Osteocyte (in vitro differentiated cells): ENCODE measurements around the gene PHF21A. TPM values are rescaled to one million over a fixed set of nuclear protein-coding genes. Genes with fewer than 3 reads are reported as not detected.
"Not testable (repeated sequence)": the region's sequence is repeated elsewhere in the genome, so short reads cannot be mapped to it uniquely, and the experiment has no call there.

Experiments used
- DNase-seq: peaks from one replicate; pipeline ENCODE4 v3.0.0; 2021; ENCODE audit warnings: mixed read lengths; ENCODE audit not compliant: unreplicated experiment; ENCODE audit errors: extremely low spot score
- H3K27ac Mint-ChIP-seq: one replicate; pipeline ENCODE4 v1.8.0; 2021; ENCODE audit warnings: mild to moderate bottlenecking, mixed read lengths; ENCODE audit not compliant: unreplicated experiment
- H3K27me3 Mint-ChIP-seq: one replicate; pipeline ENCODE4 v1.8.0; 2021; ENCODE audit warnings: mixed read lengths; ENCODE audit not compliant: unreplicated experiment
- H3K36me3 Mint-ChIP-seq: one replicate; pipeline ENCODE4 v1.8.0; 2021; ENCODE audit warnings: mixed read lengths; ENCODE audit not compliant: unreplicated experiment
- H3K4me1 Mint-ChIP-seq: one replicate; pipeline ENCODE4 v1.8.0; 2021; ENCODE audit warnings: mixed read lengths; ENCODE audit not compliant: unreplicated experiment
- H3K4me3 Mint-ChIP-seq: one replicate; pipeline ENCODE4 v1.8.0; 2021; ENCODE audit warnings: mild to moderate bottlenecking, moderate library complexity, mixed read lengths; ENCODE audit not compliant: unreplicated experiment
- H3K9me3 Mint-ChIP-seq: one replicate; pipeline ENCODE4 v1.8.0; 2021; ENCODE audit warnings: mixed read lengths; ENCODE audit not compliant: unreplicated experiment
- total RNA-seq: library from RNA; stranded (reverse); gene quantifications from 2 replicates; pipeline ENCODE4 v1.2.1, GENCODE V29; 2021
- TF ChIP-seq, protein P1 (sequence below): fragments of 200-600 bp; sonication (generic); IDR thresholded peaks from 2 replicates; pipeline ENCODE4 v1.5.0; 2021; ENCODE audit warnings: antibody characterized with exemption, mild to moderate bottlenecking, moderate library complexity

Gene PHF21A
- total RNA-seq, 1 donor from 2014 or later = 40.8 TPM

DNA sequence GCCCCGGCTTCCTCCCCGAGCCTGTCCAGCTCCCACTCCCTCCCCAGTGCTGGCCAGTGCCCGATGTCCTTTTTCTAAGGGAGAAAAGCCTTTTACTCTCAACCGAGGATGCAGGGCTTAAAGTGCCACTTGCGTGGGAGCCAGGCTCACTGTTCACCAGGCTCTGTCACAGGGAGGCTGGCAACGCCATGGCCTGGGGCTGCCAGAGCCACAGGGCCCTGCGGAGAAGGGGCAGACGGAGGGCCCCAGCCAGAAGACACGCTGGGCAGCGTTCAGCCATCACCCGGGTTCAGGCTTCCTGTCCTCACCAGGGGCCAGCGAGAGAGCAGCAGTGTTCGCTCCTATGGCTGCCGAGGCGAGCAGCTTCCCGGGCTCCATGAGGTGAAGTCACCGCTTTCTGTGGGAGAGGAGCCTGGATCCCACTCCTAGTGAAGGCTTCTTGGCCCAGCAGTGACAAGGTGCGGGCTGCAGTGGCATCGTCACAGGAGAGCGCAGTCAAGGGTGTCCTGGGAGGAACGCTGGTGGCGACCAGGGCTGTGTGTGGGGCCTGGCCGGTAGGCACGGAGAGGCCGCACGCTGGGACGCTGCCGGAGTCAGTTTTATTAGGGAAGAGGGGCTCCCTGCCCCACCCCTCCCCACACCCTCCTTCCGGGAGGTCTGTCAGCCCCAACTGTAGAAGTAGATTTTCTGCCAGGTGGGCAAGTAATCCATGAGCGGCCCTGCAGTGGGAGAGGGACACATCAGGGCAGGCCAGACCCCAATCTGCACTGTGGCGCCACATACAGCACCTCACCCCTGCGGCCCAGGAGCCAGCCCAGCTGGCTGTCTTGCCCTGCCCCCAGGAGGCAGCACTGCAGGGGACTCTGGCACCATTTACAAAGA lies 211.4 kb downstream of the PHF21A start:
- H3K4me1 Mint-ChIP-seq = no peaks in the 10 kb centered on the region
- no peaks in the 10 kb centered on the region for H3K9me3 Mint-ChIP-seq
- H3K36me3 Mint-ChIP-seq = no peaks in the 10 kb centered on the region
- TF ChIP-seq, protein P1, sequence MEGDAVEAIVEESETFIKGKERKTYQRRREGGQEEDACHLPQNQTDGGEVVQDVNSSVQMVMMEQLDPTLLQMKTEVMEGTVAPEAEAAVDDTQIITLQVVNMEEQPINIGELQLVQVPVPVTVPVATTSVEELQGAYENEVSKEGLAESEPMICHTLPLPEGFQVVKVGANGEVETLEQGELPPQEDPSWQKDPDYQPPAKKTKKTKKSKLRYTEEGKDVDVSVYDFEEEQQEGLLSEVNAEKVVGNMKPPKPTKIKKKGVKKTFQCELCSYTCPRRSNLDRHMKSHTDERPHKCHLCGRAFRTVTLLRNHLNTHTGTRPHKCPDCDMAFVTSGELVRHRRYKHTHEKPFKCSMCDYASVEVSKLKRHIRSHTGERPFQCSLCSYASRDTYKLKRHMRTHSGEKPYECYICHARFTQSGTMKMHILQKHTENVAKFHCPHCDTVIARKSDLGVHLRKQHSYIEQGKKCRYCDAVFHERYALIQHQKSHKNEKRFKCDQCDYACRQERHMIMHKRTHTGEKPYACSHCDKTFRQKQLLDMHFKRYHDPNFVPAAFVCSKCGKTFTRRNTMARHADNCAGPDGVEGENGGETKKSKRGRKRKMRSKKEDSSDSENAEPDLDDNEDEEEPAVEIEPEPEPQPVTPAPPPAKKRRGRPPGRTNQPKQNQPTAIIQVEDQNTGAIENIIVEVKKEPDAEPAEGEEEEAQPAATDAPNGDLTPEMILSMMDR = no peak
- no peak overlapping the region for H3K27ac Mint-ChIP-seq
- no peak for DNase-seq
- H3K27me3 Mint-ChIP-seq = no peaks in the 10 kb centered on the region
- no peak overlapping the region for H3K4me3 Mint-ChIP-seq

- no peaks in the 10 kb centered on the region for H3K4me1 Mint-ChIP-seq
- no peak for DNase-seq
- H3K9me3 Mint-ChIP-seq = no peaks in the 10 kb centered on the region
- H3K27me3 Mint-ChIP-seq = no peaks in the 10 kb centered on the region
- H3K4me3 Mint-ChIP-seq = no peak overlapping the region
- TF ChIP-seq, protein P1 = no peak
- no peak overlapping the region for H3K27ac Mint-ChIP-seq
- H3K36me3 Mint-ChIP-seq = no peaks in the 10 kb centered on the region
Measured at GRCh38 chr11:45907911-45908370, 213.3 kb downstream of the PHF21A start.

DNA sequence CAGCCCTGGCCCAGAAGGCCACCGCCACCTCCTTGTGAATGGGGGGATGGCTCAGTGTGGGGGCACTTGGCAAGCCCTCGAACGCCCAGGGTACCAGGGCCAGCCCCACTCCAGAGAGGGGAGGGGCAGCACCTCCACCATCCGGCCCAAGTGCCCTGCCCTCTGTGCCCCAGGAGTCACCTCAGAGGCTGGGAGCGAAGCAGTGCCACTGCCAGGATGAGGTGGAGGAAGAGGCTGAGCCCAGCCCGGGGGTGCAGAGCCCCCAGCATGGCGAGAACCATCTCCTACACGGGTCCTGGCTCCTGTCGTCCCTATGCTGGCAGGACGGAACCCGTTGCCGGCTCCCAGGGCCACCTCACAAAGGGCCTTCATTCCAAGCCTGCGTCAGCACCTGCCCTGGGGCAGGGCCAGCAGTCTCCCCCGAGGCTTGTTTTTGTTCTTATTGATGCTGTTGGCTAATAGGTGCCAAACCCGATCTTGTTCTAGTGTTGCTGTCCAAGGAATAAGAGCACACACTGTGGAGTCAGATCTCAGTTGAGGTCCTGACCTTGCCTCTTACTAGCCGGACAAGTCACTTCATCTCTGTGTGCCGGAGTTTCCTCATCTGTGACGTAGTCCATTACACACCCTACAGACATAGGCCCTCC lies 214.2 kb downstream of the PHF21A start, which contains the start of gene FREY1:
Gene FREY1, minus strand, starts transcription at position 307 of the 647 bp plus-strand sequence. Its CDS starts 26 bp downstream, at position 281.
- no peak for DNase-seq
- TF ChIP-seq, protein P1 = no peak
- H3K9me3 Mint-ChIP-seq = no peaks in the 10 kb centered on the region
- H3K4me3 Mint-ChIP-seq = no peak within 1 kb of the TSS
- no peak within 1 kb of the TSS for H3K27ac Mint-ChIP-seq
- H3K27me3 Mint-ChIP-seq = no peaks in the 10 kb centered on the region
- H3K4me1 Mint-ChIP-seq = no peaks in the 10 kb centered on the region
- H3K36me3 Mint-ChIP-seq = no peaks in the 10 kb centered on the region

GRCh38 chr11:45906096-45906682 lies 215.1 kb downstream of the PHF21A start:
- Mint-ChIP-seq H3K27me3 (no peaks in the 10 kb centered on the region), H3K36me3 (no peaks in the 10 kb centered on the region), H3K4me1 (no peaks in the 10 kb centered on the region), H3K4me3 (no peak overlapping the region), H3K9me3 (no peaks in the 10 kb centered on the region), H3K27ac (no peak overlapping the region)
- no peak for DNase-seq
- TF ChIP-seq, protein P1 = no peak

GRCh38 chr11:45905576-45905975 lies 215.7 kb downstream of the PHF21A start:
- not testable (repeated sequence) for H3K27ac Mint-ChIP-seq, H3K4me1 Mint-ChIP-seq, H3K4me3 Mint-ChIP-seq, H3K27me3 Mint-ChIP-seq, H3K36me3 Mint-ChIP-seq, H3K9me3 Mint-ChIP-seq, DNase-seq
